ENCODE measurements around the gene ZDHHC22.

The ZDHHC22 gene

GRCh38 chr14:77126461-77126990, 15.1 kb downstream of the ZDHHC22 start:
- no peak for ATAC-seq (replicated peaks)
- peaks cover 1 to 3% of the 10 kb centered on the region in 2 donors for H3K36me3 Mint-ChIP-seq
- no peak overlapping the region for H3K27ac Mint-ChIP-seq
- peaks cover 25 to 36% of the 10 kb centered on the region in 2 donors for H3K27me3 Mint-ChIP-seq
- no peak overlapping the region for H3K4me3 Mint-ChIP-seq
- DNase-seq, result no peak
- no peaks in the 10 kb centered on the region for H3K9me3 Mint-ChIP-seq
- H3K4me1 Mint-ChIP-seq, result peaks cover 36 to 48% of the 10 kb centered on the region in 2 donors

GRCh38 chr14:77125823-77126325, 15.7 kb downstream of the ZDHHC22 start:
- Mint-ChIP-seq H3K27ac (no peak overlapping the region), H3K9me3 (no peaks in the 10 kb centered on the region), H3K4me1 (peaks cover 43 to 55% of the 10 kb centered on the region in 2 donors), H3K36me3 (peaks cover 1 to 3% of the 10 kb centered on the region in 2 donors), H3K27me3 (peaks cover 21 to 32% of the 10 kb centered on the region in 2 donors), H3K4me3 (peak overlapping the region; percentile 67 to 79)
- DNase-seq (no peak), ATAC-seq (replicated peaks) (no peak)

GRCh38 chr14:77125281-77125801, 16.2 kb downstream of the ZDHHC22 start:
- Mint-ChIP-seq H3K4me3 (peak overlapping the region; percentile 67 to 79), H3K36me3 (peaks cover 1 to 3% of the 10 kb centered on the region in 2 donors), H3K9me3 (no peaks in the 10 kb centered on the region), H3K27me3 (peaks cover 21 to 32% of the 10 kb centered on the region in 2 donors), H3K27ac (peak overlapping the region; percentile 26), H3K4me1 (peaks cover 48 to 60% of the 10 kb centered on the region in 2 donors)
- ATAC-seq (replicated peaks) (no peak), DNase-seq (no peak)

GRCh38 chr14:77124345-77125280, 17.0 kb downstream of the ZDHHC22 start:
- H3K9me3 Mint-ChIP-seq, result no peaks in the 10 kb centered on the region
- ATAC-seq (replicated peaks), result peak; percentile 21 to 35
- H3K27me3 Mint-ChIP-seq, result peaks cover 19 to 27% of the 10 kb centered on the region in 2 donors
- H3K27ac Mint-ChIP-seq, result no peak overlapping the region
- H3K4me1 Mint-ChIP-seq, result peaks cover 48 to 64% of the 10 kb centered on the region in 2 donors
- DNase-seq, result peak; percentile 37
- peak overlapping the region; percentile 78 to 79 for H3K4me3 Mint-ChIP-seq
- H3K36me3 Mint-ChIP-seq, result peaks cover 1 to 3% of the 10 kb centered on the region in 2 donors

- peaks cover 1 to 3% of the 10 kb centered on the region in 2 donors for H3K36me3 Mint-ChIP-seq
- ATAC-seq (replicated peaks), result peak; percentile 43 to 56
- H3K4me3 Mint-ChIP-seq, result peak overlapping the region; percentile 78 to 79
- H3K4me1 Mint-ChIP-seq, result peaks cover 51 to 71% of the 10 kb centered on the region in 2 donors
- peak overlapping the region; percentile 57 for H3K27ac Mint-ChIP-seq
- H3K27me3 Mint-ChIP-seq, result peaks cover 11 to 18% of the 10 kb centered on the region in 2 donors
- DNase-seq, result peak; percentile 49
- H3K9me3 Mint-ChIP-seq, result no peaks in the 10 kb centered on the region
Observed at GRCh38 chr14:77123381-77124325, 17.9 kb downstream of the ZDHHC22 start.

GRCh38 chr14:77122526-77123125, 19.0 kb downstream of the ZDHHC22 start:
- Mint-ChIP-seq H3K4me3 (peak overlapping the region in 1 of 2 donors; percentile 2), H3K4me1 (peaks cover 52 to 78% of the 10 kb centered on the region in 2 donors), H3K9me3 (no peaks in the 10 kb centered on the region), H3K27ac (no peak overlapping the region), H3K27me3 (peaks cover 4 to 8% of the 10 kb centered on the region in 2 donors), H3K36me3 (peaks cover 1 to 3% of the 10 kb centered on the region in 2 donors)
- no peak for ATAC-seq (replicated peaks)
- no peak for DNase-seq

- peak; percentile 89 to 92 for ATAC-seq (replicated peaks)
- H3K4me3 Mint-ChIP-seq, result peak overlapping the region; percentile 45 to 62
- no peaks in the 10 kb centered on the region for H3K9me3 Mint-ChIP-seq
- peaks cover 55 to 81% of the 10 kb centered on the region in 2 donors for H3K4me1 Mint-ChIP-seq
- no peaks in the 10 kb centered on the region for H3K27me3 Mint-ChIP-seq
- H3K27ac Mint-ChIP-seq, result peak overlapping the region; percentile 94
- H3K36me3 Mint-ChIP-seq, result peaks cover 1 to 9% of the 10 kb centered on the region in 2 donors
- peak; percentile 82 for DNase-seq
Observed at GRCh38 chr14:77120771-77121743, 20.5 kb downstream of the ZDHHC22 start.

- Mint-ChIP-seq H3K4me1 (peaks cover 50 to 69% of the 10 kb centered on the region in 2 donors), H3K36me3 (peaks cover 1 to 11% of the 10 kb centered on the region in 2 donors)
- ATAC-seq (replicated peaks), result no peak
Observed at GRCh38 chr14:77119851-77120250, 21.7 kb downstream of the ZDHHC22 start.

DNA sequence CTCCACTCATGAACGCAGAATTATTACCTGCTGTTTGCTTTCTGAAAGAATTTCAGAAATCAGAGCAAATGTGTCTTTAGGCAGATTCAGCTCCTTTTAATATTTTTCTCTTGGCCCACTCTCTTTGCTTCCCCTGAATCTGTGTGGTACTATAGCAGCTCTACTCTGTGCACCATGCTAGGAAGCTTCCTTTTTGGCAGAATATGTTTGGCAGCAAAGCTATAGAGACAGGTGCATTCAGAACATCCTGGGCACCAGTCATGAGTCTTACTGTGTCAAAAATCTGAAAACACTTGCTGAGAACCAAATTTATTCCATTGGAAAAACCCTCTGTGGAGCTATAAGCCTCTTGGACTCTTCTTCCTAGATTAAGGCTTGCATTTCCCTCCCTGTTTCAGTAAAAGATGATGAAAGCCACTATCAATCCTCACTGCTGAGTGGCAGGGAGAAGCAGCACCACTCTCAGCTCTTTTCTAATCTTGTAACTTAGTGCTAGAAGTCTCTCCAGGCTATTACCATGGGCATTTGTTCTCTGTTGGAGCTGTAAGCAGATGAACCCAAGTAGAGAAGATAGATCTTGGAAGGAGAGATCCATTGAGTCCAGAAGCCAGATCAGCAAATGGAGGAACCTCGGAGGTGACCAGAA, 25.3 kb downstream of the ZDHHC22 start:
- Mint-ChIP-seq H3K4me3 (no peak overlapping the region), H3K9me3 (no peaks in the 10 kb centered on the region), H3K36me3 (peaks cover 15 to 32% of the 10 kb centered on the region in 2 donors), H3K27ac (no peak overlapping the region), H3K27me3 (no peaks in the 10 kb centered on the region), H3K4me1 (peaks cover 16 to 40% of the 10 kb centered on the region in 2 donors)
- ATAC-seq (replicated peaks), result no peak
- no peak for DNase-seq

More at GRCh38 chr14:77119851-77120250, 21.7 kb downstream of the ZDHHC22 start:
- Mint-ChIP-seq H3K4me3 (no peak overlapping the region), H3K9me3 (no peaks in the 10 kb centered on the region), H3K27me3 (no peaks in the 10 kb centered on the region), H3K27ac (no peak overlapping the region)
- no peak for DNase-seq

DNA sequence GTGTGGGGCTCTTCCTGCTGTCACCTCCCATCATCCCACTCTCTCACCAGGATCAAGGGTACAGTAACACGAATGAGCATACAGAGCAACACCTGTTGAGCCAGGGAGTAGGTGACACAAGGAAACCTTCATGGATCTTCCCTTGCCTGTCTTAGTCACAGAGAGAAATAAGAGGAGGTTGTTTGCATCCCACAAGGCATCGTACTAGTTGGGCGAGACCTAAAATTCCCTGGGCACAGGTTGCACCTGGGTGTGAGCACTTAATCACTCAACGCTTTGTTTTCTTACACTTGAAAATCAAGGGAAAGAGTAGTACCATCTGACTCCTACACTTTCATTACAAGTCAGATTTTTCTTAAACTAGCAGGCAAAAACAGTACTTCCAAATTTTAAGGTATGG, 27.0 kb downstream of the ZDHHC22 start:
- Mint-ChIP-seq H3K4me3 (no peak overlapping the region), H3K36me3 (peaks cover 21 to 38% of the 10 kb centered on the region in 2 donors), H3K9me3 (no peaks in the 10 kb centered on the region), H3K4me1 (peaks cover 7 to 26% of the 10 kb centered on the region in 2 donors), H3K27ac (no peak overlapping the region), H3K27me3 (no peaks in the 10 kb centered on the region)
- no peak for DNase-seq
- ATAC-seq (replicated peaks), result no peak

- ATAC-seq (replicated peaks) (no peak), DNase-seq (no peak)
- peaks cover 4 to 24% of the 10 kb centered on the region in 2 donors for H3K4me1 Mint-ChIP-seq
- no peaks in the 10 kb centered on the region for H3K9me3 Mint-ChIP-seq
- no peaks in the 10 kb centered on the region for H3K27me3 Mint-ChIP-seq
- H3K27ac Mint-ChIP-seq, result no peak overlapping the region
- H3K36me3 Mint-ChIP-seq, result peaks cover 27 to 43% of the 10 kb centered on the region in 2 donors
- H3K4me3 Mint-ChIP-seq, result no peak overlapping the region
Observed at GRCh38 chr14:77113644-77114043, 27.9 kb downstream of the ZDHHC22 start.

DNA sequence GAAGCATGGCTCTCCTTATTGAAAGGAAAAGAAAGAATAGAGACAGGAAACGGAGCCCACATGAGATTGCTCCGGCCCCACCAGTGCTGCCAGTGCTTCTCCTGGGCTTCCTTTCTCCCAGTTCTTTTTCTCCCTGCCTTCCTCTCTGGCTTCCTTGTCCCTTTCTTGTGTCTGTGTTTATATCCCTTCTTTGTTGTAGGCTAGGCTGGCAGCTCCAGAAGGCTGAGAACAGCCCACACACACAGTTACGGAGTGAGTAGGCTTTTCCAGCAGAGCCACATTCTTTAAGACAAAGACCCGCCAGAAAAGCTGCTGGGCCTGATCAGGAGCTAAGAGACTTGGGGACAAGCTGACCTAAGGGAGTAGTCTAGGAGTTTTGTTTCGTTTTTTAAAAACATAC, 30.6 kb downstream of the ZDHHC22 start:
- H3K36me3 Mint-ChIP-seq, result peaks cover 40 to 52% of the 10 kb centered on the region in 2 donors
- peaks cover 0 to 12% of the 10 kb centered on the region in 2 donors for H3K4me1 Mint-ChIP-seq
- no peaks in the 10 kb centered on the region for H3K9me3 Mint-ChIP-seq
- H3K27me3 Mint-ChIP-seq, result no peaks in the 10 kb centered on the region
- H3K27ac Mint-ChIP-seq, result no peak overlapping the region
- no peak overlapping the region for H3K4me3 Mint-ChIP-seq
- DNase-seq (no peak), ATAC-seq (replicated peaks) (no peak)
